ENCODE results near the gene PREX1.

DNA sequence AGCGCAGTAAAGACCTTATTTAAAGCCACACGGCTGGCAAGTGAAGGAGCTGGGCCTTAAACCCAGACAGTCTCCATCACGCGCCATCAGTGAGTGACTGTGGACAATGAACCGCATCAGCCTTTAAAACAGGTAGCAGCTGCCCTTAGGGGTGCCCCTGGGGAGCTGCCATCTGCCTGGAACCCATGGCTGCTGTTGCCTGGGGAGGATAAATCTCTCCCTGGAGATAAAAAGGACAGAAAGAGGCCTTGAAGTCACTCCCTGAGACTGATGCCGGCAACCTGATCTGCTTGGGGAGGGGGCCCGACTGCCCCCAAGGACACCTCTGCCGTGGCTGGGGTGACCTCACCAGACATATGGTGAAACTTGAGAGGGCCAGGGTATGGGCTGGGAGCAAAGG is 73.5 kb downstream of the PREX1 start:
- TF ChIP-seq, protein P1, sequence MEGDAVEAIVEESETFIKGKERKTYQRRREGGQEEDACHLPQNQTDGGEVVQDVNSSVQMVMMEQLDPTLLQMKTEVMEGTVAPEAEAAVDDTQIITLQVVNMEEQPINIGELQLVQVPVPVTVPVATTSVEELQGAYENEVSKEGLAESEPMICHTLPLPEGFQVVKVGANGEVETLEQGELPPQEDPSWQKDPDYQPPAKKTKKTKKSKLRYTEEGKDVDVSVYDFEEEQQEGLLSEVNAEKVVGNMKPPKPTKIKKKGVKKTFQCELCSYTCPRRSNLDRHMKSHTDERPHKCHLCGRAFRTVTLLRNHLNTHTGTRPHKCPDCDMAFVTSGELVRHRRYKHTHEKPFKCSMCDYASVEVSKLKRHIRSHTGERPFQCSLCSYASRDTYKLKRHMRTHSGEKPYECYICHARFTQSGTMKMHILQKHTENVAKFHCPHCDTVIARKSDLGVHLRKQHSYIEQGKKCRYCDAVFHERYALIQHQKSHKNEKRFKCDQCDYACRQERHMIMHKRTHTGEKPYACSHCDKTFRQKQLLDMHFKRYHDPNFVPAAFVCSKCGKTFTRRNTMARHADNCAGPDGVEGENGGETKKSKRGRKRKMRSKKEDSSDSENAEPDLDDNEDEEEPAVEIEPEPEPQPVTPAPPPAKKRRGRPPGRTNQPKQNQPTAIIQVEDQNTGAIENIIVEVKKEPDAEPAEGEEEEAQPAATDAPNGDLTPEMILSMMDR (IDR thresholded peaks at IDR 0.05 in 4 of 5, conservative IDR thresholded peaks at IDR 0.05 in 1 of 5), result no peak
- TF ChIP-seq POLR2A (IDR thresholded peaks at IDR 0.05), result no peak

All from gastrocnemius medialis (tissue), 4 donors.